Right cardiac atrium (tissue), 5 donors: Measurements from ENCODE around the gene TMEM273. TPM values are rescaled to one million over a fixed set of nuclear protein-coding genes. Genes with fewer than 3 reads are reported as not detected.

ENCODE experiments used
- ATAC-seq, 2 donors: fragments of 200-7000 bp; cut with Tn5 transposase; one replicate each; pipeline versions ENCODE4 v1.8.0 to v1.9.1; 2020; ENCODE audit warnings: moderate library complexity in 2 of 2, mild to moderate bottlenecking in 1 of 2
- DNase-seq, 3 donors: peaks; one replicate each; pipeline ENCODE4 v3.0.0-alpha.2; 2020
- H3K27ac ChIP-seq: one replicate; pipeline ENCODE4 v1.5.1; 2013; ENCODE audit warnings: mild to moderate bottlenecking, low read length, control low read depth, moderate library complexity
- H3K27me3 ChIP-seq: one replicate; pipeline ENCODE4 v1.6.1; 2013; ENCODE audit not compliant: control insufficient read depth, insufficient read depth
- H3K4me1 ChIP-seq: one replicate; pipeline ENCODE4 v1.6.1; 2013; ENCODE audit warnings: low read length; ENCODE audit not compliant: control insufficient read depth, insufficient read depth
- H3K4me3 ChIP-seq: one replicate; pipeline ENCODE4 v1.5.1; 2013; ENCODE audit warnings: low read length, control low read depth
- H3K9me3 ChIP-seq: one replicate; pipeline ENCODE4 v1.6.1; 2013; ENCODE audit warnings: low read length; ENCODE audit not compliant: control insufficient read depth
- WGBS: extraction: QIAGEN DNeasy Blood & Tissue Kit; methylation state at CpG from one replicate; pipeline ENCODE4 v1.1.7; 2013; 5-methylcytosine and 5-hydroxymethylcytosine counted together
- intact Hi-C, 4 donors: fragments of 100-400 bp; cut with DNase I; formaldehyde crosslinking; loops; one replicate each; pipeline versions ENCODE4 v1.11.0 to v1.14.0; 2022 to 2023
- polyA plus RNA-seq: library from polyadenylated mRNA; stranded (reverse); fragments of 200-250 nt; gene quantifications from one replicate; pipeline ENCODE4 v1.2.3, GENCODE V29; 2013
- total RNA-seq, 4 donors: library from RNA; stranded (reverse); fragmentation: NEBNext Ultra II Directional; extraction: Animal tissue kit (Norgen Biotek cat#: 25700); gene quantifications; one replicate each; pipeline ENCODE4 v1.2.1, GENCODE V29; 2021
- donor health status: healthy with polysubstance abuse.
- donor health status: DM: no; HTN: yes; CAD: no.
- donor health status: DM: no; HTN: no; CAD: no.
- donor health status: DM: no; HTN: yes; CAD: no; lungs with severe emphysema.
- donor health status: DM: yes; HTN: yes; CAD: no.

TMEM273 gene
- total and polyA plus RNA-seq, 5 donors: 9.6 to 36.9 (median 23.6) TPM

DNA sequence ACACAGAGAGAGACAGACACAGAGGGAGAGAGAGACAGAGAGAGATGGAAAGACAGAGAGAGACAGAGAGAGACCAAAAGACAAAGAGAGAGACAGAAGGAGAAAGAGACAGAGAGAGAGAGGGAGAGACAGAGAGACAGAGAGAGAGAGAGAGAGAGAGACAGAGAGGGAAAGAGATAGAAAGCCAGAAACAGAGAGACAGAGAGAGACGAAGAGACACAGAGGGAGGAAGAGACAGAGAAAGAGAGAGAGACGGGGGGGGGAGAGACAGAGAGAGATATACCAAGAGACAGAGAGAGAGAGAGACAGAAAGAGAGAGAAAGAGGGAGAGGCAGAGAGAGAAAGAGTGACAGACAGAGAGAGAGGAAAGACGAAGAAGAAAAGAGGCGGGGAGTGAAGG lies 83.1 kb downstream of the TMEM273 start:
- WGBS: 86% methylated on average over 4 of the region's 4 CpGs
- intact Hi-C loops: loop anchor here in 1 of 4 donors (10.0 kb wide), 1 partner anchor 90 kb away; no protein-coding TSS in a partner anchor

More for the DNA sequence above, 83.1 kb downstream of the TMEM273 start:
- Histone ChIP-seq H3K9me3 (no peaks in the 10 kb centered on the region), H3K4me3 (no peak overlapping the region), H3K27ac (no peak overlapping the region), H3K27me3 (no peaks in the 10 kb centered on the region), H3K4me1 (peaks cover 13% of the 10 kb centered on the region)
- DNase-seq (no peak), ATAC-seq (no peak)

Other genes starting within 250 kb of the TMEM273 start
- gene LRRC18, start 248.6 kb downstream of the TMEM273 start, total RNA-seq: not detected
- not detected for gene LRRC18, start 248.6 kb downstream of the TMEM273 start, polyA plus RNA-seq
- 10 to 100 TPM; 20.3 to 23.8 (median 22.1) TPM for gene VSTM4, start 72.9 kb downstream of the TMEM273 start, total RNA-seq
- 9.9 TPM for gene VSTM4, start 72.9 kb downstream of the TMEM273 start, polyA plus RNA-seq
- not detected for gene FAM170B, start 54.4 kb downstream of the TMEM273 start, total RNA-seq
- gene FAM170B, start 54.4 kb downstream of the TMEM273 start, polyA plus RNA-seq: not detected
- 10 to 100 TPM; 29.3 to 98.9 (median 73.2) TPM for gene C10orf71, start 110.8 kb upstream of the TMEM273 start, total RNA-seq
- 27.8 TPM for gene C10orf71, start 110.8 kb upstream of the TMEM273 start, polyA plus RNA-seq
- not detected for gene DRGX, start 207.7 kb upstream of the TMEM273 start, total RNA-seq
- not detected for gene DRGX, start 207.7 kb upstream of the TMEM273 start, polyA plus RNA-seq